Measurements from ENCODE around the gene AKAP14.
"Not testable (repeated sequence)": the region's sequence is repeated elsewhere in the genome, so short reads cannot be mapped to it uniquely, and the experiment has no call there.

GRCh38 chrX:119891961-119892692 is 3.6 kb upstream of the AKAP14 start:
- not testable (repeated sequence) for TF ChIP-seq POLR2A (IDR thresholded peaks at IDR 0.05); CTCF (IDR thresholded peaks at IDR 0.05 in 4 of 5, conservative IDR thresholded peaks at IDR 0.05 in 1 of 5)
